IPS-15b (cell line): ENCODE measurements around the gene MRPL20.
"Not testable (repeated sequence)": the region's sequence is repeated elsewhere in the genome, so short reads cannot be mapped to it uniquely, and the experiment has no call there.

Experiments
- H3K27me3 ChIP-seq: one replicate; pipeline ENCODE4 v1.6.1; 2013; ENCODE audit warnings: low read length; ENCODE audit not compliant: control insufficient read depth, insufficient read depth
- H3K36me3 ChIP-seq: one replicate; pipeline ENCODE4 v1.6.1; 2013; ENCODE audit warnings: low read length; ENCODE audit not compliant: control insufficient read depth, insufficient read depth
- H3K4me1 ChIP-seq: one replicate; pipeline ENCODE4 v1.6.1; 2013; ENCODE audit warnings: mild to moderate bottlenecking, low read length; ENCODE audit not compliant: control insufficient read depth, insufficient read depth
- H3K4me3 ChIP-seq: one replicate; pipeline ENCODE4 v1.5.1; 2013; ENCODE audit warnings: low read depth, low read length
- H3K9ac ChIP-seq: one replicate; pipeline ENCODE4 v1.6.1; 2013; ENCODE audit warnings: low read depth, mild to moderate bottlenecking, low read length
- H3K9me3 ChIP-seq: one replicate; pipeline ENCODE4 v1.6.1; 2013; ENCODE audit warnings: mild to moderate bottlenecking, low read length; ENCODE audit not compliant: control insufficient read depth, insufficient read depth

The MRPL20 gene

GRCh38 chr1:1406821-1407635, at the start of gene MRPL20:
MRPL20 (minus strand) TSS chr1:1407293; CDS start chr1:1407217, 76 bp downstream.
- Histone ChIP-seq H3K4me3 (peak within 1 kb of the TSS; percentile 93), H3K4me1 (peaks cover 11% of the 10 kb centered on the region), H3K9ac (peak within 1 kb of the TSS; percentile 97), H3K36me3 (peaks cover 39% of the 10 kb centered on the region), H3K27me3 (no peaks in the 10 kb centered on the region), H3K9me3 (no peaks in the 10 kb centered on the region)

- not testable (repeated sequence) for H3K36me3 ChIP-seq, H3K4me1 ChIP-seq, H3K27me3 ChIP-seq, H3K4me3 ChIP-seq, H3K9ac ChIP-seq, H3K9me3 ChIP-seq
Observed at GRCh38 chr1:1456683-1457255, 49.7 kb upstream of the MRPL20 start.

GRCh38 chr1:1455934-1456333, 48.8 kb upstream of the MRPL20 start:
- not testable (repeated sequence) for H3K9ac ChIP-seq, H3K4me3 ChIP-seq, H3K4me1 ChIP-seq, H3K9me3 ChIP-seq, H3K36me3 ChIP-seq, H3K27me3 ChIP-seq

- no peaks in the 10 kb centered on the region for H3K9me3 ChIP-seq
- H3K27me3 ChIP-seq = no peaks in the 10 kb centered on the region
- no peaks in the 10 kb centered on the region for H3K4me1 ChIP-seq
- H3K4me3 ChIP-seq = no peak overlapping the region
- no peaks in the 10 kb centered on the region for H3K36me3 ChIP-seq
- no peak overlapping the region for H3K9ac ChIP-seq
Observed at GRCh38 chr1:1455366-1455884, 48.3 kb upstream of the MRPL20 start.

- not testable (repeated sequence) for H3K4me1 ChIP-seq, H3K9ac ChIP-seq, H3K36me3 ChIP-seq, H3K27me3 ChIP-seq, H3K4me3 ChIP-seq, H3K9me3 ChIP-seq
Observed at GRCh38 chr1:1454286-1455056, 47.4 kb upstream of the MRPL20 start.

- Histone ChIP-seq H3K4me1 (no peaks in the 10 kb centered on the region), H3K4me3 (no peak overlapping the region), H3K27me3 (no peaks in the 10 kb centered on the region), H3K36me3 (no peaks in the 10 kb centered on the region), H3K9me3 (no peaks in the 10 kb centered on the region), H3K9ac (no peak overlapping the region)
Observed at GRCh38 chr1:1452882-1453281, 45.8 kb upstream of the MRPL20 start.

GRCh38 chr1:1452365-1452739, 45.3 kb upstream of the MRPL20 start:
- H3K9me3 ChIP-seq, H3K27me3 ChIP-seq, H3K4me1 ChIP-seq, H3K9ac ChIP-seq, H3K36me3 ChIP-seq, H3K4me3 ChIP-seq: not testable (repeated sequence)

GRCh38 chr1:1451696-1452364, 44.7 kb upstream of the MRPL20 start:
- Histone ChIP-seq H3K4me1 (no peaks in the 10 kb centered on the region), H3K27me3 (no peaks in the 10 kb centered on the region), H3K36me3 (no peaks in the 10 kb centered on the region), H3K4me3 (no peak overlapping the region), H3K9ac (no peak overlapping the region), H3K9me3 (no peaks in the 10 kb centered on the region)

- H3K36me3 ChIP-seq, H3K27me3 ChIP-seq, H3K9ac ChIP-seq, H3K4me1 ChIP-seq, H3K4me3 ChIP-seq, H3K9me3 ChIP-seq: not testable (repeated sequence)
Observed at GRCh38 chr1:1450616-1451015, 43.5 kb upstream of the MRPL20 start.

GRCh38 chr1:1449099-1449739, 42.1 kb upstream of the MRPL20 start, which contains the start of gene ATAD3C:
ATAD3C (plus strand) TSS chr1:1449689; CDS start chr1:1450684, 995 bp downstream.
- Histone ChIP-seq H3K27me3 (no peaks in the 10 kb centered on the region), H3K4me3 (no peak within 1 kb of the TSS), H3K9ac (no peak within 1 kb of the TSS), H3K4me1 (no peaks in the 10 kb centered on the region), H3K9me3 (no peaks in the 10 kb centered on the region), H3K36me3 (no peaks in the 10 kb centered on the region)

- not testable (repeated sequence) for H3K9me3 ChIP-seq, H3K4me3 ChIP-seq, H3K9ac ChIP-seq, H3K4me1 ChIP-seq, H3K36me3 ChIP-seq, H3K27me3 ChIP-seq
Observed at GRCh38 chr1:1446631-1447030, 39.5 kb upstream of the MRPL20 start.
